Sigmoid colon (tissue), 7 donors: Measurements from ENCODE around the gene DHRS3. TPM values are rescaled to one million over a fixed set of nuclear protein-coding genes. Genes with fewer than 3 reads are reported as not detected.
A peak's percentile ranks its signal among the peaks of the same experiment; 100 is the strongest.

Experiments
- DNase-seq: peaks from one replicate; pipeline ENCODE4 v3.0.0-alpha.2; 2019
- H3K27ac ChIP-seq, 4 donors: fragments of 200-600 bp; sonication (generic); one replicate each; pipeline ENCODE4 v1.5.1; 2016 to 2019; ENCODE audit warnings: mild to moderate bottlenecking in 1 of 4
- H3K27me3 ChIP-seq, 3 donors: fragments of 200-600 bp; sonication (generic); one replicate each; pipeline ENCODE4 v1.5.1; 2019; ENCODE audit warnings: mild to moderate bottlenecking in 1 of 3
- H3K36me3 ChIP-seq, 4 donors: fragments of 200-600 bp; sonication (generic); one replicate each; pipeline ENCODE4 v1.5.1; 2016 to 2019
- H3K4me1 ChIP-seq, 4 donors: fragments of 200-600 bp; sonication (generic); one replicate each; pipeline ENCODE4 v1.5.1; 2017 to 2019
- H3K4me3 ChIP-seq, 4 donors: fragments of 200-600 bp; sonication (generic); one replicate each; pipeline ENCODE4 v1.5.1; 2017 to 2019; ENCODE audit warnings: mild to moderate bottlenecking in 2 of 4, moderate library complexity in 1 of 4
- H3K9me3 ChIP-seq, 4 donors: fragments of 200-600 bp in 3 of 4; sonication (generic) in 3 of 4; one replicate each; pipeline versions ENCODE4 v1.5.1 to v1.6.1; 2013 to 2019
- EP300 ChIP-seq, 4 donors: sonication (generic); formaldehyde crosslinking; IDR thresholded peaks; one replicate each; pipeline ENCODE4 v1.6.1; 2017; ENCODE audit warnings: antibody characterized with exemption in 4 of 4
- POLR2A ChIP-seq, 2 donors: fragments of 450-650 bp; IDR thresholded peaks; one replicate each; pipeline ENCODE4 v1.6.1; 2016; ENCODE audit warnings: antibody characterized with exemption in 2 of 2, mild to moderate bottlenecking in 2 of 2, moderate library complexity in 2 of 2
- POLR2AphosphoS5 ChIP-seq, 4 donors: sonication (generic); formaldehyde crosslinking; IDR thresholded peaks; one replicate each; pipeline ENCODE4 v1.6.1; 2017; ENCODE audit warnings: antibody characterized with exemption in 4 of 4
- WGBS, 2 donors: extraction: QIAGEN DNeasy Blood & Tissue Kit; methylation state at CpG; one replicate each; pipeline ENCODE4 v1.1.7; 2013; 5-methylcytosine and 5-hydroxymethylcytosine counted together
- intact Hi-C: fragments of 100-400 bp; cut with DNase I; formaldehyde crosslinking; loops from one replicate; pipeline ENCODE4 v1.15.1; 2023
- polyA plus RNA-seq, 3 donors: library from polyadenylated mRNA; stranded (reverse); fragments of 200-250 nt; gene quantifications; one replicate each; pipeline ENCODE4 v1.2.3, GENCODE V29; 2013
- total RNA-seq, 4 donors: library from RNA; depleted of rRNA; stranded (reverse); fragments of >200 nt; gene quantifications; one replicate each; pipeline ENCODE4 v1.1.0, GENCODE V29; 2016
- TF ChIP-seq, protein P1 (sequence below), 4 experiments: fragments of 450-650 bp in 3 of 4; fragments of 200-600 bp in 1 of 4; IDR thresholded peaks; one replicate each; pipeline ENCODE4 v1.5.1; 2016 to 2019; ENCODE audit warnings: antibody characterized with exemption in 4 of 4, mild to moderate bottlenecking in 3 of 4, moderate library complexity in 2 of 4
- donor health status: healthy with polysubstance abuse.
- donor health status: Bipolar disorder and iron deficiency.
- donor health status: healthy.

The DHRS3 gene
- total and polyA plus RNA-seq, 7 donors, result 34.8 to 102 (median 47.9) TPM

DNA sequence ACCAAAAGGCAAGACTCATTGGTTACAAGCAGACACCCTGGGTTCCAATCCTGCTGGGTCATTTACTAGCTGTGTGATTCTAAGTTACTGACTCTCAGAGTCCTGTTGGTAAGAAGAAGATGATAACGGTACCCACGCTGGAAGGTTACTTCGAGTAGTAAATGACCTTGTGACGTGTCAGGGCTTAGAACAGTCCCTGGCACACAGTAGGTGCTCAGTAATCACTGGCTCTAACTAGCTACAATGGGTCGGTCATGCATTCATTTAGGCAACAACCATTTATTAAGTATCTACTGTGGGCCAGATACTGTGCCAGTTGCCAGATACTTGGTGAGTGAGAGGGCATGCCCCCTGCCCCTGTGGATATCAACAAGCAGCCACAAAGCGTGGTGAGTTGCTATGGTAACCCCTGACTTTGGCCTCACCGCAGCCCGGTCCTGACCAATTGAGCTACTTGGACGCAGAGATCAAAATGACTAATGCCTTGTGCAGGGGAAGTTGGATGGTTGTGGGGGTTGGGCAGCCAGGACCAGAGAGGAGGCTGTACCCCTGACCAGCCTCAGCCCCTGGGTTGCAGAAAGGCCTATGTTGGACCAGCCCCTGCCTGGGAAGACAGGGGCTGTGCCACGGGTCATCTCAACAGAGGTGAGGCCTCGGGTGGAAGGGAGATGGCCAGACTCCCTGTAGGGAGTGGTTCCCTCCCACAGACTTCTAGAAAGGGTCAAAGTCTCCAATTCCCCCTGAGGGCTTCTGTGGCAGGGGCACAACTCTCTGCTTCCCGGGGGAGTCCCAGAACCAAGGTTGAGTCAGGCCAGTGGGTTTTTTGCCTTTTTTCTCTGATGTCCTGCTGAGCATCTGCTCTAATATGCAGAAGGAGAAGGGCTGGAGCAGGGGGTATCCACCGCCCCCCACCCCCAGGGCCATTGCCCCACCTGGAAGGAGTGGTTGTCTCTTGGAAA lies 16.0 kb downstream of the DHRS3 start:
- DNase-seq, result no peak
- WGBS, 2 donors, result 65 to 76% methylated on average over 13 of the region's 13 CpGs
- H3K4me1 ChIP-seq, result peaks cover 0 to 80% (median 78%) of the 10 kb centered on the region in 4 donors
- TF ChIP-seq EP300 (IDR thresholded peaks at IDR 0.05), result no peak
- TF ChIP-seq, protein P1, sequence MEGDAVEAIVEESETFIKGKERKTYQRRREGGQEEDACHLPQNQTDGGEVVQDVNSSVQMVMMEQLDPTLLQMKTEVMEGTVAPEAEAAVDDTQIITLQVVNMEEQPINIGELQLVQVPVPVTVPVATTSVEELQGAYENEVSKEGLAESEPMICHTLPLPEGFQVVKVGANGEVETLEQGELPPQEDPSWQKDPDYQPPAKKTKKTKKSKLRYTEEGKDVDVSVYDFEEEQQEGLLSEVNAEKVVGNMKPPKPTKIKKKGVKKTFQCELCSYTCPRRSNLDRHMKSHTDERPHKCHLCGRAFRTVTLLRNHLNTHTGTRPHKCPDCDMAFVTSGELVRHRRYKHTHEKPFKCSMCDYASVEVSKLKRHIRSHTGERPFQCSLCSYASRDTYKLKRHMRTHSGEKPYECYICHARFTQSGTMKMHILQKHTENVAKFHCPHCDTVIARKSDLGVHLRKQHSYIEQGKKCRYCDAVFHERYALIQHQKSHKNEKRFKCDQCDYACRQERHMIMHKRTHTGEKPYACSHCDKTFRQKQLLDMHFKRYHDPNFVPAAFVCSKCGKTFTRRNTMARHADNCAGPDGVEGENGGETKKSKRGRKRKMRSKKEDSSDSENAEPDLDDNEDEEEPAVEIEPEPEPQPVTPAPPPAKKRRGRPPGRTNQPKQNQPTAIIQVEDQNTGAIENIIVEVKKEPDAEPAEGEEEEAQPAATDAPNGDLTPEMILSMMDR (IDR thresholded peaks at IDR 0.05), result no peak
- TF ChIP-seq POLR2AphosphoS5 (IDR thresholded peaks at IDR 0.05), result peak in 1 of 4 donors; percentile 30
- no peak for TF ChIP-seq POLR2A (IDR thresholded peaks at IDR 0.05)
- no peaks in the 10 kb centered on the region for H3K27me3 ChIP-seq
- no peak overlapping the region for H3K4me3 ChIP-seq
- no peaks in the 10 kb centered on the region for H3K9me3 ChIP-seq
- H3K36me3 ChIP-seq, result peaks cover 0 to 8% (median 0%) of the 10 kb centered on the region in 4 donors
- intact Hi-C loops, result no loop called here
- peak overlapping the region; percentile 90 to 99 (median 94) for H3K27ac ChIP-seq

DNA sequence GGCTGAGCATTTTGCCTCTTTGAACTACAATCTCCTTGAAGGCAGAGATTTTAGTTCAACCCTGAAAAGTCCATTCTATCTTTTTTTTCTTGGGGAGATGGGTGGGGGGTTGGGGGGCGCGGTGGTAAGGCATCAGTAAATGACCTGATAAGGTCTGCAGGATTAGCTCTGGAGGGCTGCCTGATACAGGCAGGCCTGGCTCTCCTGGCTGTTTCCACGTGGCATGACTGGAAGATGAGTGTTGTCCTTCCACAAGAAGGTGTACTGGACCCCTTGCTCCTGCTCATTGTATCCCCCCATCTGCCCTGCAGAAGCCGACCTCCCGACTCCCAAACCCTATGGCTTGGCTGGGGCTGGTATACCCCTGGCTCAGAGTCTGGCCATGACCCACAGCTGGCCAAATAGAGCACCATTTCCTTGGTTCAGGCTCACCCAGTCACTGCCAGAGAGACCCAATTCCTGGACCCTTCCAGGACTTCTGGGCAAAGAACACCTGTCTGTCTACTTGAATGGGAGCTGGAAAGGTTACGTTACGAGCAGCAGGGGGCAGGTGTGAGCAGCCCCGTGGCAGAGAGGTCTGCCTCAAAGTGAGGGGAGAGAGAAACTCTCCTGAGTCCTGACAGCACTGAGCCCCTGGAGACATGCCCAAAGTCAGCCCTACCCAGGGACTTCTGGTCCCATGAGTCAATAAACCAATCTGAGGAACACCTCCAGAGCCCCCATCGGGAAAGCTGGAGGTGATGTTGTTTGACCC lies 17.0 kb downstream of the DHRS3 start:
- DNase-seq, result no peak
- H3K27me3 ChIP-seq, result no peaks in the 10 kb centered on the region
- H3K4me1 ChIP-seq, result peaks cover 0 to 89% (median 87%) of the 10 kb centered on the region in 4 donors
- H3K27ac ChIP-seq, result peak overlapping the region; percentile 90 to 99 (median 94)
- TF ChIP-seq, protein P1 (IDR thresholded peaks at IDR 0.05), result peak in 3 of 4 experiments; percentile 25 to 42 (median 36)
- TF ChIP-seq POLR2A (IDR thresholded peaks at IDR 0.05), result no peak
- H3K4me3 ChIP-seq, result no peak overlapping the region
- intact Hi-C loops, result no loop called here
- H3K9me3 ChIP-seq, result no peaks in the 10 kb centered on the region
- 55 to 64% methylated on average over 9 of the region's 9 CpGs for WGBS, 2 donors
- H3K36me3 ChIP-seq, result no peaks in the 10 kb centered on the region

DNA sequence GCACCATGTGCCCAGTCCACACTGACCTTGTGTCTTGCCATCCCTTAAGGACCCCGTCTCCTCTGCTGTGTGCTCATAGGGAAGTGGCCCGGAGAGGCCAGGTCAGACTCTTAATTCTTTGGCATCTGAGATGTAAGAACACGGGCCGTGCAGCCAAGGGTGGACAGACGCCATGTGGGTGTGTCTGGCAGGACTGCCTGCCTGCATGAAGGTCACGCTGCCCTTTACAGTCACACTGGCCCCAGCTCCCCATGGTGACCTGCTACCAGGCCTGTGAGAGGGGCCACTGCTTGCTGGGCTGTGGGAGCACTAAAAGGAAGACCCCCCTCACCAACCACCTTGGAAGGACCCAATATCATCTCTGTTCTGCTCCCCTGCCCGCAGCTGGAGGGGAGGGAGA lies 17.7 kb downstream of the DHRS3 start:
- no peaks in the 10 kb centered on the region for H3K27me3 ChIP-seq
- peak in 2 of 4 donors; percentile 8 to 18 for TF ChIP-seq POLR2AphosphoS5 (IDR thresholded peaks at IDR 0.05)
- TF ChIP-seq, protein P1 (IDR thresholded peaks at IDR 0.05), result no peak
- intact Hi-C loops, result no loop called here
- peaks cover 0 to 97% (median 94%) of the 10 kb centered on the region in 4 donors for H3K4me1 ChIP-seq
- no peak overlapping the region for H3K4me3 ChIP-seq
- 61 to 70% methylated on average over 7 of the region's 7 CpGs for WGBS, 2 donors
- H3K9me3 ChIP-seq, result no peaks in the 10 kb centered on the region
- H3K27ac ChIP-seq, result peak overlapping the region; percentile 90 to 99 (median 94)
- DNase-seq, result peak; percentile 87
- H3K36me3 ChIP-seq, result no peaks in the 10 kb centered on the region

DNA sequence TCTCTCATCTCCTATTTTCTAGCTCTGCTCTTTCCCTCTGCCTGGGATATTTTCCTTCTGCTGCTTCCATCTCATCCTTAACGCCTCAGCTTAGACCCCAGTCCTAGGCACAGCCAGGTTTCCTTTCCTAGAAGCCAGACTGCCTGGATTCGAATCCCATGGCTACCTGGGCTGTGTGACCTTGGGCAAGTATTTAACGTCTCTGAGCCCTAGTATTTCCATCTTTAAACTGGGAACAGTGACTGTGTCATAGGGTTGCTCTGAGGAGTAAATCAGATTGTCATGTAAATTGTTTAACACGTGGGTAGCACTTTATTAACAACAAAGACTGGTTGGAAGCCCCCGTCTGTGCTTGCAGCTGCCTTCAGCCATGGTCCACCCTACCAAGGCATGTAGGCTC lies 18.4 kb downstream of the DHRS3 start:
- Histone ChIP-seq H3K9me3 (no peaks in the 10 kb centered on the region), H3K4me3 (no peak overlapping the region), H3K27me3 (no peaks in the 10 kb centered on the region), H3K4me1 (peaks cover 0 to 100% (median 98%) of the 10 kb centered on the region in 4 donors), H3K27ac (peak overlapping the region; percentile 90 to 99 (median 94)), H3K36me3 (no peaks in the 10 kb centered on the region)
- no peak for DNase-seq
- intact Hi-C loops, result loop anchor here (5.0 kb wide), 1 partner anchor 122 kb away; no protein-coding TSS in a partner anchor
- TF ChIP-seq EP300 (IDR thresholded peaks at IDR 0.05), result no peak
- TF ChIP-seq POLR2AphosphoS5 (IDR thresholded peaks at IDR 0.05), result no peak
- TF ChIP-seq POLR2A (IDR thresholded peaks at IDR 0.05), result no peak
- TF ChIP-seq, protein P1 (IDR thresholded peaks at IDR 0.05), result no peak
- WGBS, 2 donors, result 84 to 85% methylated on average over 5 of the region's 5 CpGs
